CD14-positive monocyte (primary cell): ENCODE measurements around the gene CTAGE1. TPM values are rescaled to one million over a fixed set of nuclear protein-coding genes. Genes with fewer than 3 reads are reported as not detected.

ENCODE experiments used
- DNase-seq, 3 donors: peaks; one replicate each; pipeline ENCODE4 v3.0.0-alpha.2; 2011 to 2022
- H2AFZ ChIP-seq: 2 replicates; pipeline ENCODE4 v1.6.0; 2012; ENCODE audit warnings: mild to moderate bottlenecking, low read depth, low read length, inconsistent platforms; ENCODE audit not compliant: insufficient read depth, poor library complexity, severe bottlenecking
- H3K27ac ChIP-seq, 2 donors: 1 replicate in 1 of 2; 2 replicates in 1 of 2; pipeline ENCODE4 v1.5.1; 2012 to 2013; ENCODE audit warnings: low read length in 2 of 2, control low read depth in 1 of 2, inconsistent platforms in 1 of 2, low read depth in 1 of 2, mild to moderate bottlenecking in 1 of 2
- H3K27me3 ChIP-seq, 2 donors: one replicate each; pipeline versions ENCODE4 v1.6.0 to v1.6.1; 2011 to 2013; ENCODE audit warnings: low read length in 2 of 2; ENCODE audit not compliant: control insufficient read depth in 2 of 2, insufficient read depth in 2 of 2
- H3K36me3 ChIP-seq, 2 donors: replicated peaks in 1 of 2; 1 replicate in 1 of 2; 2 replicates in 1 of 2; pipeline versions ENCODE4 v1.5.1 to v1.6.1; 2012 to 2013; ENCODE audit warnings: low read length in 2 of 2, control low read depth in 1 of 2, inconsistent platforms in 1 of 2, mild to moderate bottlenecking in 1 of 2; ENCODE audit not compliant: insufficient read depth in 2 of 2, control insufficient read depth in 1 of 2
- H3K4me1 ChIP-seq, 2 donors: 1 replicate in 1 of 2; 2 replicates in 1 of 2; pipeline versions ENCODE4 v1.5.1 to v1.6.1; 2012 to 2013; ENCODE audit warnings: low read length in 2 of 2, control low read depth in 1 of 2, inconsistent platforms in 1 of 2, mild to moderate bottlenecking in 1 of 2, moderate library complexity in 1 of 2; ENCODE audit not compliant: insufficient read depth in 2 of 2, control insufficient read depth in 1 of 2
- H3K4me2 ChIP-seq: replicated peaks from 2 replicates; pipeline ENCODE3; 2012; ENCODE audit warnings: low read length, moderate library complexity, mild to moderate bottlenecking; ENCODE audit not compliant: poor library complexity, severe bottlenecking; ENCODE audit errors: extremely low read depth
- H3K4me3 ChIP-seq, 3 experiments: fragments of 200-600 bp in 1 of 3; sonication (generic) in 1 of 3; replicated peaks in 1 of 3; 1 replicate in 2 of 3; 2 replicates in 1 of 3; pipeline ENCODE4 v1.5.1; 2011 to 2013; ENCODE audit warnings: low read length in 3 of 3, mild to moderate bottlenecking in 3 of 3, control low read depth in 2 of 3, low read depth in 2 of 3, inconsistent platforms in 1 of 3, moderate library complexity in 1 of 3
- H3K79me2 ChIP-seq: 2 replicates; pipeline ENCODE4 v1.6.0; 2012; ENCODE audit warnings: mild to moderate bottlenecking, control low read depth, inconsistent platforms, low read length, moderate library complexity; ENCODE audit not compliant: insufficient read depth
- H3K9ac ChIP-seq: 2 replicates; pipeline ENCODE4 v1.6.0; 2017; ENCODE audit warnings: low read length, mild to moderate bottlenecking; ENCODE audit not compliant: insufficient read depth, poor library complexity, severe bottlenecking
- H3K9me3 ChIP-seq, 2 donors: replicated peaks in 1 of 2; 1 replicate in 1 of 2; 2 replicates in 1 of 2; pipeline versions ENCODE4 v1.5.1 to v1.6.1; 2012 to 2013; ENCODE audit warnings: low read length in 2 of 2, control low read depth in 1 of 2; ENCODE audit not compliant: control insufficient read depth in 1 of 2, insufficient read depth in 1 of 2
- H4K20me1 ChIP-seq: 2 replicates; pipeline ENCODE4 v1.6.0; 2012; ENCODE audit warnings: mild to moderate bottlenecking, low read length, control low read depth, moderate library complexity; ENCODE audit not compliant: insufficient read depth
- H3K27ac Mint-ChIP-seq, 7 donors: one replicate each; pipeline ENCODE4 v1.8.0; 2020; ENCODE audit warnings: mild to moderate bottlenecking in 7 of 7, mixed read lengths in 7 of 7, moderate library complexity in 6 of 7, inconsistent platforms in 2 of 7
- H3K27me3 Mint-ChIP-seq, 3 donors: one replicate each; pipeline ENCODE4 v1.8.0; 2021 to 2022; ENCODE audit warnings: low read depth in 3 of 3, mild to moderate bottlenecking in 3 of 3, mixed read lengths in 3 of 3, moderate library complexity in 3 of 3, inconsistent platforms in 1 of 3
- H3K36me3 Mint-ChIP-seq, 2 donors: one replicate each; pipeline ENCODE4 v1.8.0; 2020; ENCODE audit warnings: mixed read lengths in 2 of 2, inconsistent platforms in 1 of 2, mild to moderate bottlenecking in 1 of 2
- H3K4me1 Mint-ChIP-seq: one replicate; pipeline ENCODE4 v1.8.0; 2020; ENCODE audit warnings: mild to moderate bottlenecking, mixed read lengths
- H3K4me3 Mint-ChIP-seq, 2 donors: one replicate each; pipeline ENCODE4 v1.8.0; 2020; ENCODE audit warnings: mild to moderate bottlenecking in 2 of 2, mixed read lengths in 2 of 2, moderate library complexity in 1 of 2
- H3K9me3 Mint-ChIP-seq, 7 donors: one replicate each; pipeline ENCODE4 v1.8.0; 2020 to 2022; ENCODE audit warnings: mixed read lengths in 7 of 7, mild to moderate bottlenecking in 6 of 7, moderate library complexity in 6 of 7, inconsistent platforms in 2 of 7
- CTCF ChIP-seq: fragments of 200-600 bp; IDR thresholded peaks from one replicate; pipeline ENCODE4 v1.8.0; 2022; ENCODE audit warnings: antibody characterized with exemption, mild to moderate bottlenecking
- WGBS: methylation state at CpG from one replicate; pipeline ENCODE4 v1.1.5; 2013; ENCODE audit warnings: missing lambda C conversion rate; ENCODE audit not compliant: insufficient coverage; 5-methylcytosine and 5-hydroxymethylcytosine counted together
- intact Hi-C, 2 donors: fragments of 100-400 bp; cut with micrococcal nuclease; formaldehyde crosslinking; loops; one replicate each; pipeline versions ENCODE4 v1.15.0 to v1.15.1; 2023
- polyA plus RNA-seq, 3 donors: library from polyadenylated mRNA; depleted of rRNA in 1 of 3; unstranded in 2 of 3; stranded (reverse) in 1 of 3; fragments of 300-500 nt in 2 of 3; fragments of >200 nt in 1 of 3; fragmentation: Illumina TruSeq in 2 of 3; gene quantifications; 1 replicate in 2 of 3; 2 replicates in 1 of 3; pipeline ENCODE4 v1.2.3, GENCODE V29; 2012 to 2021

Gene CTAGE1
- polyA plus RNA-seq, 3 donors: not detected

- Mint-ChIP-seq H3K27ac (no peak overlapping the region), H3K4me1 (peaks cover 2% of the 10 kb centered on the region), H3K9me3 (peaks cover 0 to 2% (median 0%) of the 10 kb centered on the region in 7 donors), H3K27me3 (peaks cover 0 to 5% (median 2%) of the 10 kb centered on the region in 3 donors), H3K36me3 (no peaks in the 10 kb centered on the region), H3K4me3 (no peak overlapping the region)
- 89% methylated on average over 2 of the region's 6 CpGs for WGBS
- Histone ChIP-seq H3K27ac (no peak overlapping the region), H3K36me3 (no peaks in the 10 kb centered on the region), H4K20me1 (no peaks in the 10 kb centered on the region), H2AFZ (no peak overlapping the region), H3K9me3 (no peaks in the 10 kb centered on the region), H3K4me3 (no peak overlapping the region), H3K27me3 (no peaks in the 10 kb centered on the region), H3K4me2 (no peak overlapping the region), H3K79me2 (no peaks in the 10 kb centered on the region), H3K4me1 (no peaks in the 10 kb centered on the region), H3K9ac (no peak overlapping the region)
- no peak for DNase-seq
- TF ChIP-seq CTCF: no peak
- intact Hi-C loops: no loop called here
These were observed 38.8 kb upstream of the CTAGE1 start for GRCh38 chr18:22456547-22456946.

- peaks cover 2% of the 10 kb centered on the region for H3K4me1 Mint-ChIP-seq
- H3K9me3 Mint-ChIP-seq: peaks cover 0 to 2% (median 0%) of the 10 kb centered on the region in 7 donors
- H3K36me3 Mint-ChIP-seq: no peaks in the 10 kb centered on the region
- H4K20me1 ChIP-seq: no peaks in the 10 kb centered on the region
- H3K27ac ChIP-seq: no peak overlapping the region
- H3K79me2 ChIP-seq: no peaks in the 10 kb centered on the region
- DNase-seq: no peak
- no peaks in the 10 kb centered on the region for H3K36me3 ChIP-seq
- H3K4me2 ChIP-seq: no peak overlapping the region
- H3K27me3 Mint-ChIP-seq: peaks cover 0 to 5% (median 2%) of the 10 kb centered on the region in 3 donors
- H3K4me3 Mint-ChIP-seq: no peak overlapping the region
- intact Hi-C loops: no loop called here
- H2AFZ ChIP-seq: no peak overlapping the region
- H3K4me3 ChIP-seq: no peak overlapping the region
- no peak for TF ChIP-seq CTCF
- WGBS: 100% methylated on average over 3 of the region's 6 CpGs
- no peaks in the 10 kb centered on the region for H3K9me3 ChIP-seq
- H3K4me1 ChIP-seq: no peaks in the 10 kb centered on the region
- H3K27ac Mint-ChIP-seq: no peak overlapping the region
- no peak overlapping the region for H3K9ac ChIP-seq
- H3K27me3 ChIP-seq: no peaks in the 10 kb centered on the region
These were observed 38.4 kb upstream of the CTAGE1 start for GRCh38 chr18:22456116-22456480.
